Smooth muscle cell (in vitro differentiated cells): Measurements from ENCODE around the gene MAML2. TPM values are rescaled to one million over a fixed set of nuclear protein-coding genes. Genes with fewer than 3 reads are reported as not detected.

Experiments used
- DNase-seq: peaks from one replicate; lab custom pipeline; 2025; ENCODE audit not compliant: unreplicated experiment; lab: John Stamatoyannopoulos, UW
- H2AFZ ChIP-seq: fragments of 200-600 bp; sonication (generic); 2 replicates; pipeline ENCODE4 v1.6.0; 2016; ENCODE audit warnings: antibody characterized with exemption, low read depth, mild to moderate bottlenecking
- H3F3A ChIP-seq: fragments of 200-600 bp; sonication (generic); 2 replicates; pipeline ENCODE4 v1.6.0; 2017; ENCODE audit warnings: antibody characterized with exemption, low read depth
- H3K27ac ChIP-seq: fragments of 200-600 bp; sonication (generic); 2 replicates; pipeline ENCODE4 v1.5.1; 2016; ENCODE audit warnings: low read depth, mild to moderate bottlenecking
- H3K27me3 ChIP-seq: fragments of 200-600 bp; sonication (generic); 2 replicates; pipeline ENCODE4 v1.6.1; 2016; ENCODE audit warnings: low read depth, mild to moderate bottlenecking
- H3K36me3 ChIP-seq: fragments of 200-600 bp; sonication (generic); 2 replicates; pipeline ENCODE4 v1.5.1; 2016; ENCODE audit warnings: low read depth
- H3K4me1 ChIP-seq: fragments of 200-600 bp; sonication (generic); 2 replicates; pipeline ENCODE4 v1.5.1; 2016; ENCODE audit warnings: low read depth
- H3K4me2 ChIP-seq: fragments of 200-600 bp; sonication (generic); 2 replicates; pipeline ENCODE4 v1.6.0; 2016; ENCODE audit warnings: mild to moderate bottlenecking
- H3K4me3 ChIP-seq: fragments of 200-600 bp; sonication (generic); 2 replicates; pipeline ENCODE4 v1.5.1; 2016; ENCODE audit warnings: mild to moderate bottlenecking
- H3K79me2 ChIP-seq: fragments of 200-600 bp; sonication (generic); 2 replicates; pipeline ENCODE4 v1.6.0; 2016; ENCODE audit warnings: low read depth, mild to moderate bottlenecking
- H3K9ac ChIP-seq: fragments of 200-600 bp; sonication (generic); 2 replicates; pipeline ENCODE4 v1.6.0; 2016; ENCODE audit warnings: low read depth
- H3K9me3 ChIP-seq: fragments of 200-600 bp; sonication (generic); replicated peaks from 2 replicates; pipeline ENCODE4 v1.5.1; 2016; ENCODE audit warnings: low read depth
- H4K20me1 ChIP-seq: fragments of 200-600 bp; sonication (generic); 2 replicates; pipeline ENCODE4 v1.6.0; 2016; ENCODE audit warnings: low read depth
- CTCF ChIP-seq: fragments of 200-600 bp; sonication (generic); IDR thresholded peaks from 2 replicates; pipeline ENCODE4 v1.5.1; 2017; ENCODE audit warnings: borderline replicate concordance, mild to moderate bottlenecking, antibody characterized with exemption; ENCODE audit not compliant: insufficient read depth, poor library complexity, severe bottlenecking
- WGBS: methylation state at CpG from one replicate; pipeline ENCODE4 v1.1.7; 2016; ENCODE audit warnings: low lambda C conversion rate; 5-methylcytosine and 5-hydroxymethylcytosine counted together
- polyA plus RNA-seq: library from polyadenylated mRNA; unstranded; fragments of >200 nt; fragmentation: Nextera tagmentation; extraction: Ambion mirVana; gene quantifications from 2 replicates; pipeline ENCODE4 v1.2.1, GENCODE V29; 2016
- total RNA-seq: library from RNA; depleted of rRNA; stranded (reverse); fragments of >200 nt; gene quantifications from 2 replicates; pipeline ENCODE4 v1.2.3, GENCODE V29; 2014

The MAML2 gene
- total and polyA plus RNA-seq, 2 experiments from 2014 or later, result 8.7 to 52.4 TPM

- Histone ChIP-seq H3K79me2 (peaks cover 88% of the 10 kb centered on the region), H3K36me3 (no peaks in the 10 kb centered on the region), H4K20me1 (no peaks in the 10 kb centered on the region), H3K4me2 (peak overlapping the region; percentile 63), H3K9ac (peak overlapping the region; percentile 8), H3K27ac (peak overlapping the region; percentile 79), H3F3A (peaks cover 27% of the 10 kb centered on the region), H3K4me3 (no peak overlapping the region), H3K9me3 (no peaks in the 10 kb centered on the region), H3K4me1 (peaks cover 35% of the 10 kb centered on the region), H2AFZ (no peak overlapping the region), H3K27me3 (no peaks in the 10 kb centered on the region)
- no peak for TF ChIP-seq CTCF
- DNase-seq, result no peak
- 8% methylated on average over 3 of the region's 3 CpGs for WGBS
Observed at GRCh38 chr11:96219981-96220623, 122.9 kb downstream of the MAML2 start.

- Histone ChIP-seq H4K20me1 (no peaks in the 10 kb centered on the region), H3K79me2 (peaks cover 80% of the 10 kb centered on the region), H3K4me1 (peaks cover 42% of the 10 kb centered on the region), H3F3A (peaks cover 37% of the 10 kb centered on the region), H3K9ac (peak overlapping the region; percentile 7), H3K9me3 (no peaks in the 10 kb centered on the region), H3K27ac (peak overlapping the region; percentile 79), H3K4me3 (no peak overlapping the region), H3K36me3 (no peaks in the 10 kb centered on the region), H3K27me3 (no peaks in the 10 kb centered on the region), H3K4me2 (no peak overlapping the region), H2AFZ (no peak overlapping the region)
- no peak for TF ChIP-seq CTCF
- 43% methylated on average over 3 of the region's 3 CpGs for WGBS
- no peak for DNase-seq
Observed at GRCh38 chr11:96218901-96219300, 124.1 kb downstream of the MAML2 start.

- DNase-seq, result no peak
- peak overlapping the region; percentile 79 for H3K27ac ChIP-seq
- H3K36me3 ChIP-seq, result no peaks in the 10 kb centered on the region
- H3K27me3 ChIP-seq, result no peaks in the 10 kb centered on the region
- H3K79me2 ChIP-seq, result peaks cover 71% of the 10 kb centered on the region
- peak overlapping the region; percentile 8 for H3K4me2 ChIP-seq
- H3K9ac ChIP-seq, result no peak overlapping the region
- H3F3A ChIP-seq, result peaks cover 43% of the 10 kb centered on the region
- no peaks in the 10 kb centered on the region for H3K9me3 ChIP-seq
- H3K4me1 ChIP-seq, result peaks cover 50% of the 10 kb centered on the region
- no peak overlapping the region for H2AFZ ChIP-seq
- H4K20me1 ChIP-seq, result no peaks in the 10 kb centered on the region
- no peak for TF ChIP-seq CTCF
- H3K4me3 ChIP-seq, result no peak overlapping the region
- 27% methylated on average over 5 of the region's 5 CpGs for WGBS
Observed at GRCh38 chr11:96218006-96218405, 125.0 kb downstream of the MAML2 start.

GRCh38 chr11:96217206-96217605 is 125.8 kb downstream of the MAML2 start:
- no peaks in the 10 kb centered on the region for H3K36me3 ChIP-seq
- DNase-seq, result no peak
- no peak overlapping the region for H3K4me2 ChIP-seq
- H3K9ac ChIP-seq, result no peak overlapping the region
- H3K4me1 ChIP-seq, result peaks cover 56% of the 10 kb centered on the region
- H3K79me2 ChIP-seq, result peaks cover 64% of the 10 kb centered on the region
- H3K9me3 ChIP-seq, result no peaks in the 10 kb centered on the region
- no peak overlapping the region for H2AFZ ChIP-seq
- TF ChIP-seq CTCF, result no peak
- no peaks in the 10 kb centered on the region for H3K27me3 ChIP-seq
- no peak overlapping the region for H3K4me3 ChIP-seq
- H3F3A ChIP-seq, result peaks cover 49% of the 10 kb centered on the region
- WGBS, result 94% methylated on average over 5 of the region's 5 CpGs
- no peaks in the 10 kb centered on the region for H4K20me1 ChIP-seq
- peak overlapping the region; percentile 91 for H3K27ac ChIP-seq
